HG03175 (cell line): Measurements from ENCODE around the gene MEIS3.

Source experiments
- ATAC-seq: cut with Tn5 transposase; IDR thresholded peaks from one replicate; pipeline ENCODE4 v1.9.1; 2021; ENCODE audit warnings: mild to moderate bottlenecking, moderate library complexity; ENCODE audit not compliant: unreplicated experiment

The MEIS3 gene

DNA sequence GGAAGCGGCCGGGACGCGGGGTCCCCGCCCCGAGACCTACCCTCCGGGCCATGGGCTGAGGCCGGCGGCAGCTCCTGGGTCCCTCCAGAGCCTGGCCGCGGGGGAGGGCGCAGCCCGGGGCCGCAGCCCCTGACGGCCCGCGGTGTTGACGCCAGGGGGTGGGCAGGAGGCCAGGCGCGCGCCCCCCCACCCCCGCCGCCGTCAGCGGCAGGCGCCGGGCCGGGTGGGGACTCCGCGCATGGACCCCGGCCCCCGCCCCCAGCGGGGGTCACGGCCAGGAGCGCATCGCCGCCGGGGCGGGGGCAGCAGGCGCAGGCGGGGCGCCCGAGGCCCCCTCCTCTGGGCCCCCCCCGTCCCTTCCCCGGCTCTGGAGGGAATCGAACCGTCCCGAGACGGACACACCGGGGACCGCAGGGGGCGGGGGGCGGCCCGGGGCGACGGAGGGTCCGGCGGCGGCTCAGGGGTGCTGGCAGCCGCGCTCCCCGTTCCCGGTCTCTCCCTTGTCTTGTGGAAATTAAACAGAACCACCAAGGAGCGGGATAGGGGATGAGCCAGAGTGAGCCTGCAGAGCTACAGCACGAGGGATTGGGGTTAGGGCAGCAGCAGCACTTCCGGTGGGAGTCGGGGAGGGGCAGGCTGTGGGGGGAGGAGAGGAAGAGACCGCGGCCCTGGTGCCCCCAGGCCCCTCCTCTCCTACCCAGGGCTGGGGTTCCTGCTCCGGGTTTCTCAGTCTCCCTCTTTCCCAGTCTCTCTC lies at the start of gene MEIS3:
TSS of gene MEIS3 (minus strand) at position 498 of the 754 bp plus-strand sequence. CDS start at position 52, 446 bp downstream.
- ATAC-seq = no peak

DNA sequence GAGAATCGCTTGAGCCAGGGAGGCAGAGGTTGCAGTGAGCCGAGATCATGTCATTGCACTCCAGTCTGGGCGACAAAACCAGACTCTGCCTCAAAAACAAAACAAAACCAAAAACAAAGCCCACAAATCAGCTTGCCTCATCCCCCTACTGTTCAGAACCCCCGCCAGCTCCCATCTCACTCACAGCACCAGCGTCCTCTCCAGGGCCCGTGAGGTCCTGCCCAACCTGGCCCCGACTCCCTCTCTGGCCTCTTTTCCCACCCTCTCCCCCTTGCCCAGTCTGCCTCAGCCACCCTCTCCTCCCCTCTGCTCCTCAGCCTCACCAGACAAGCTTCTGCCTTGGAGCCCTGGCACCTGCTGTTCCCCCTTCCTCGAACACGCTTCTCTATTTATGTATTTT lies 48.6 kb upstream of the MEIS3 start:
- no peak for ATAC-seq

DNA sequence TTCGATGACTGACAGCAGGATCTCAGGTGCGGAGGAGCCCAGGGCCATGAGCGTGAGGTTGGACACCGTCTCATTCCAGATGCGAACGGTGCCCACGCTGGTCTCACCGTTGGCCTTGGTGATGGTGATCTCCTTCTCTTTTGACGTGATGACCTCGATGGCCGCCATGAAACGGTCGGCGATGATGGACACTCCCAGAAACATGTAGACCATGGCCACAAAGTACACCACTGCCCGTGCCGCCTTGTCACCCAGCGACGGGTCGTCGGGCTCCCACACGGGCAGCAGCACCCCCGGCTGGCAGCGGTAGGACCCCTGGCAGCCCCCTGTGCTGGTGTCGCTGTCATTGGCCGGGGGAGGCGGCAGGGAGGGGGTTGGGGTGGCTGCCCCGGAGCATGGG lies 46.6 kb upstream of the MEIS3 start:
- ATAC-seq = no peak

DNA sequence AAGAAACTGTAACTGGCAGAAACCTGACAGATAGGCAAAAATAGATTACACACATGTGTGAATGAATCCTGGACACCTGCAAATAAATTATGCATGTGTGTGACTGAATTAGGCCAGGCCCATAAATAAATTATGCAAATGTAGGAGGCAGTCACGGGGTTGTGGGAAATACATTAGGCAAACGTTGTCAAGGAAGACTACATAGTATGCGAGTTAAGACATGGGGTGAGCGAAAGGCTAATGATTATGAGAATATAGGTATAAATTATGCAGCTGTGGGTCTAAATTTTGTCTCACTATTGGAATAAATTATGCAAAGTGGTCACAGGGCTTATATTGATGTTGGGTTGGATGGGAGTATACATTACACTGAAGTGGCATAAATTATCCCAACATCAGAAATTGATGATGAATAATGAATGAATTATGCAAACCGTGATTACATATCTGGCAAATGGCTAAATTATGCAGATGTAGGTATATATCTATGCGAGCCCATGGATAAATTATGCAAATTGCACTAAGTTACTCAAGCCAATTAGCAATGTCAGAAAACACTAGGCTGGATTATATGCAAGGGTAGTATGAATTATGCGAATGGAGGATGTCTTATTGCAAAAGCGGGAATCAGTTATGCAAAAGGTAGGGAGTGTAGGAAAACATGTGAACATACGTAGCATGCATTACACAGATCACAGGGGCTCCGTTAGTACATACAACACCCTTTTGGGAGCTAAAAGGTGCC lies 45.5 kb upstream of the MEIS3 start:
- ATAC-seq = no peak

DNA sequence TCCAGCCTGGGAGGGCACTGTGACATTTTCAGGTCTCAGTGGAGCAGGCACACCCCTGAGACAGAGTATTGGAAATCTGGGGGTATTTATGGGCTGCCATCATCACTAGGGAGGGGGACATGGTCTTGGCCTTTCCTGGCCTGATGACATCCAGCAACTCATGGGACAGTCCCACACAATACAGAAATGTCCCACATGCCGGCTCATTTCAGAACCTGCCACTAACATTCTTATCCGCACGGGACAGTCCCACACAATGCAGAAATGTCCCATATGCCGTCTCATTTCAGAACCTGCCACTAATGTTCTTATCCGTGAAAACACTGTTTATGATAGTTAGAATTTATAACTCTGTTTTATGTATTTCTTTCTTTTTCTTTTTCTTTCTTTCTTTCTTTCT lies 42.5 kb upstream of the MEIS3 start:
- no peak for ATAC-seq

DNA sequence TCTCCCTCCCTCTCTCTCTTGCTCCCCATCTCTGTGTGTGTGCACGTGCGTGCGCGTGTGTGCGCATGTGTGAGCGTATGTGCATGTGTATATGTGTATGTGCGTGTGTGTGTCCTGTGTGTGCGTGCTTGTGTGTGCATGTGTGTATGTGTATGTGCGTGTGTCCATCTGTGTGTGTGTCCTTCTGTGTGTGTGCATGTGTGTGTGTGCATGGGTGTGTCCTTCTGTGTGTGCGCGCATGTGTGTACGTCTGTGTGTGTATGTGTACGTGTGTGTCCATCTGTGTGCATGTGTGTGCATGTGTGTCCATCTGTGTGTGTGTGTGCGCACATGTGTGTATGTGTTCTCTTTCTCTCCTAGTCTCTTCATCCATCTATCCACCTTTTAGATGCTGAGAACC lies 40.1 kb upstream of the MEIS3 start:
- no peak for ATAC-seq

DNA sequence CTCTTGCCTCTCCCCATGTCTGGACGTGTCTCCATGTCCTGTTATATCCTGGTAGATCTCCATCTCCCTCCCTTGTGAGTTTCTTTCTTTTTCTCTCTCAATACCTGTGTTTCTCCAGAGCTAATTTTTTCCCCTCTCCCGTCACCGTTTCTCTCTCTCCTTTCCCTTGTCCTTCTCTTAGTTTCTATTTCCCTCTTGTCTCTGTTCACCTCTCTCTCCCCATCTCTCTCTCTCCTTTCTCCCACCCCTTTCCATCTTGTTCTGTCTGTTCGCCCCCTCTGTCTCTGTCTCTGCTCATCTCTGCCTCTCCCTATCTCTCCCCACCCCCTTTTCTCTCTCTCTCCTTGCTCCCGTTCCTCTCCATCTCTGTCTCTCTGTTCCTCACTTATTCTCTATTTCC lies 39.3 kb upstream of the MEIS3 start:
- ATAC-seq = no peak

DNA sequence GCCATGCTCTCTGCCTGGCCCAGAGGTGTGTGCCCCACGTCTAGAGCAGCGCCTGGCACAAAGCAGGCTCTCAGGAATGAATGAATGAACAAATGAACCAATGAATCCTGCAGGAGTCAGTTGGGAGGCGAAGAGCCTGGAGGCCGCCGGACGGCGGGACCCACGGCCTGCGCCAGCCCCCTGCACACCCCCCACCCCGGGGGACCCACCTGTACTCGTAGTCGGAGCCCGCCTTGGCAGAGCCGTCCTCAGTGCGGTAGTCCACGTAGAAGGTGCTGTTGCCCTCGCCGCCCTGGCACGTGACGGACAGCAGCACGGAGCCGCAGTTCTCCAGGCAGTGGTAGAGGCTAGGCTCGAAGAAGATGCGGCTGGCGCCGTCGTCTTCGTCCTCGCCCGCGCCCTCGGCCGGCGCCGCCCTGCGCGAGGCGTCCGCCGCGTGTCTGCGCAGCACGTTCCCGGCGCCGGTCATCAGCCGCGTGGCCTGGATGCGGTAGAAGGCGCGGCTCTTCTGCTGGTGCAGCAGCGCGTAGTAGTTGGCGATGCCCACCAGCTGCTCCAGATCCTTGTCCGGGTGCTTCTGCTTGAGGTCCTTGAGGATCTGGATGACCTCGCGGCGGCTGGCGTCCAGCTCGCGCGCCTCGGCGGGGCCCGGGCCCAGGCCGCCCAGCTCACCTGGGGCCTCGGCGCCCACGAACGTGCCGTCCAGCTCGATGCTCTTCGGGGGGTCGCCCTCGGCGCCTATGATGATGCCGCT lies 37.6 kb upstream of the MEIS3 start:
- no peak for ATAC-seq

DNA sequence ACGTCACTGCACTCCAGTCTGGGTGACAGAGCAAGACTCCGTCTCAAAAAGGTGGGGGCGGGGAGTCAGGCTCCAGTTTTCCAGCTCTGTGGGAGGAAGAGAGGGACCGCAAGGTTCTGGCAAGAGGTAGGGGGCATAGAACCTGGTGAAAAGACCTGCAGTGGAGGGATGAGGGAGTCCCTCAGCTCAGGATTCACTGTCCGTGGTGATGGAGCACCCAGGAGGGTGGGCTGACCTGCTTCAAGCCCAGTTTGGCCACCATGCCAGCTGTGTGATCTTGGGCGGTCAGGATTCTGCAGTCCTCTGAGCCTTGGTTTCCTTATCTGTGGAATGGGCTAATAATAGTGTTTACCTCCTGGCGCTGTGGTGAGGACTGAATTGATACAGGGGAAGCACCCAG lies 31.2 kb upstream of the MEIS3 start:
- no peak for ATAC-seq

DNA sequence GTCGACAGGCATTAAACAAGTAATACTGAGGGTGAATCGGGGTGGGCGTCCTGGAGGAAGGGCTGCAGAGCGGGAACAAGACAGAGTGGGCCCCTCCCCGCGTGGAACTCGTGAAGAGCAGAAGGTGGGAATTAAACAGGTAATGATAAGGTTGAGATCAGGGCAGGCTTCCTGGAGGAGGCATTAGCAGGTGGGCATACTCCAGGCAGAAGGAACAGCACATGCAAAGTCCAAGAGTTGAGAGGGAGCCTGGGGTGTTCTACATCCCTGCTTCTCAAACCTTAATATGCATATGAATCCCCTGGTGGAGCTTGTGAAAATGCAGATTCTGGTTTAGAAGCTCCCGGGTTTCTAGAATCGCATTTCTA lies 29.0 kb upstream of the MEIS3 start:
- ATAC-seq = no peak

DNA sequence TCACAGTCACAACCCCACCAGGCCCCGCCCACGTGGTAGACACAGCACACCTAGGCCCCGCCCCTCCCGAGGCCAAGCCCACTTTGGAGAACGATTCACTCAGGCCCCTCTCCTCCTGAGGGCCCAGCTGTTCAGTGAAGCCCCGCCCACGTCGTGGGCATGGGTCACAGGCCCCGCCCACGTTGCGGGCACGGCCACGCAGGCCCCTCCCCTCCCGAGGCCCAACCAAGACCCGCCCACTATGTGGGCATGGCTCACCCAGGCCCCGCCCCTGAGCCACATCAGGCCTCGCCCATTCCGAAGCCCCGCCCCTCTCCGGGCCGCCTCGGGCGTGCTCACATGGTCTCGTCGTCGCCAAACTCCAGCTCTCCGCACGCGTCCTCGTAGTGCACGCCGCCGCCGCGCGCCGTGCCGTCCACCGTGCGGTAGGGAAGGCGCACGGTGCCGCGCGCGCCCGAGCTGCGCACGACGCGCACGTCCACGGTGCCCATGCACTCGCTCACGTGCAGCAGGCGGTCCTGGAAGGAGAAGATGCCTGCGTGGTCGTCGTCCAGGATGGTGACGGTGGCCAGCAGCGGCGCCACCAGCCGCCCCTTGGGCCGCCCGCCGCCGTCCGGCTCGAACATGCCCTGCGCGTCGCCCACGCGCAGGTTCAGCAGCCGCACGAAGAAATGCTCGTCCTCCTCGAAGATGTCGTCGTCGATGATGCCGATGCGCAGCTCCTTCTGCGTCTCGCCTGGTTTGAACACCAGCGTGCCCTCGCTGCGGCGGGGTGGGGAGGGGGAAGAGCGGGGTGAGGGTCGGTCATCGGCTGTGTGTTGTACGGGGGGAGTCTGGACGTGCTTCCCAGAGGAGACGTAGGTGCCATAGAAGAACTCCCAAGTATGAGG lies 28.4 kb upstream of the MEIS3 start:
- no peak for ATAC-seq

DNA sequence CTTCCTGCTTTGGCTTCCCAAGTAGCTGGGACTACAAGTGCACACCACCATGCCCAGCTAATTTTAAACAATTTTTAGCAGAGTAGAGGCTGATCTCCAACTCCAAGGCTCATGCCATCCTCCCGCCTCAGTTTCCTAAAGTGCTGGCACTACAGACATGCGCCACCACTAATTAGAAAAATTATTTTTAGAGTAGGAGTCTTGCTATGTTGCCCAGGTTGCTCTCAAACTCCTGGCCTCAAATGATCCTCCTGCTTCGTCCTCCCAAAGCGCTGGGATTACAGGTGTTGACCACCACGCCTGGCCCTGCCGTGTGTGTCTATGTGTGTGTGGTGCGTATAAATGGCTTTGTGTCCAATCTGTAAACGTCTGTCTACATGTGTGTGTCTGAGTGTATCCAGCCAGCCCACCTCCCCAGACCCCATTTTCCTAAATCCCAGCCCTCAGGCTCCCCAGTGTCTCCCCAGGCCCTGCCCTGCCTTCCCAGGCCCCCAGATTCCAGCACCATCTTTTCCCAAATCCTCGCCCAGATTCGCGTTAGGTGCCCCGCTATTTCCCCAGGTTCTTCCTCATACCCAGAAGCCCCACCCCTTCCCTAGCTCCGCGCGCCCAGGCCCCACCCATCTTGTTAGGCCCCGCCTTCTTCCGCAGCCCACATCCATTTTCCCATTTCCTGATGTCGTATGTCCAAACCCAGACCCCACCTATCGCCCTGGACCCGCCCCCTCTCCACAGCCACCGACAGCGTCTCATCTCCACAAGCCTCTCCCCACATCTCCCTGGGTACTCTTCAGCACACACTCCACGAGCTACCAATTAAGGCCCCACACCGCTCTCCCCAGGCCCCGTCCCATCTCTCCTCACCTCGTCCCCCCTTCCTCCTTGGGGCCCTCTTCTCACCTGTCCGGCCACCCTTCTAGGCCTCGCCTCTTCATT lies 27.5 kb upstream of the MEIS3 start:
- ATAC-seq = no peak

DNA sequence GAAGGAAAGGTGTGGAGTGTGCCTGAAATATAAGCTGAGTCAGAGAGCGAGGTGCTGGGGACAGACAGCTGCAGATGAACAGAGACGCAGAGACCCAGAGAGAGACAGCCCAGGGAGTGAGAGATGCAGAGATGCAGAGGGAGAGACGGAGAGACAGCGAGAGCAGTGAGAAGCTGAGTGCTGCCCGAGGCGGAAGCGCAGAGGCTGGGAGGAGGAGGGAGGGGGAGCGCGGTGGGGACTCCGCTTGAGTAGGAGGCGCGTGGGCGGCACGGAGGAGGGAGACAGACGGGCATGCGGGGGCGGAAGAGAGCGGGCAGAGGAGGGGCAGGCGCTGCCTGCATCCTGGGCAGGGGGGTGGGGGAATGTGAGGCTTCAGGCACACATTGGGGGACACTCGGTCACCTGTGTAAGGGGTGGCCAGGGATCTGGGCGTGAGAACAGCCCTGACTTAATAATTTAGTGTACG lies 26.6 kb upstream of the MEIS3 start:
- no peak for ATAC-seq

DNA sequence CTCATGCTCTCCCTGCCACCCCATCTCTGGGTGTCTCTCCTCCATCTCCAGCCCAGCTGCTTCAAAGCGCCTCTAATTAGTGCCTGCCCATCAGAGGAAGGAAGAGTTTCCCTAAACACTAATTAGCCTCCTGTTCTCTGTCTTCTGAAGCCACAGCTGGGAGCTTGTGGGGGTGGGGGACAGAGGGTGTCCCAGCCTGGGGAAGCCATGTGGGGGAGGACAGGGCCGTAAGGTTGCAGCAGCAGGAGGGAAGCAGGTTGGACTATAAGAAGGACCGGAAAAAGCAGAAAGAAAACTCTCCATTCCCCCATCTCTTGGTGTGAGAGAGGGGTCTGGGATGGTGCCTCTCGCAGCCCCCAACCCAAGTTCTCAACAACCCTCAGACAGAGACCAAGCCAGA lies 26.2 kb upstream of the MEIS3 start:
- no peak for ATAC-seq

DNA sequence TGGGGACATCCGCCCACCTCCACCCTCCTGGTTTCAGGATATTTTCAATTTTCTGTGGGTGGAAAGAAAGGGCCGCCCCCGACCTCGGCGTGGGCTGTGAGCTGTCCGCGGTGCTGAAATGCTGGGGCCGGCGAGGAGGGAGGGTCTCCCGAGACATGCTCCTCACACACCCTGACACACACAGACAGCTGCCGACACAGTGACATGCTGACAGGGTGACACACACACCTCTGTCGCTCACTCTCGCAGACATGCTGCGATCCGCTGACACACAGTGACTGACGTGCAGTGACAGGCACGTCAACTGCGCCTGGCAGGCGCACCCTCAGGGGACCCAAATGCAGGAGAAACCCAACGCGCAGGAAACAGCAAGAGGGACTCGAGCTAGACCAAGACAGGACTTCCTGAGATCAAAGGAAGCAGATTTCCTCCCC lies 25.1 kb upstream of the MEIS3 start:
- ATAC-seq = no peak

DNA sequence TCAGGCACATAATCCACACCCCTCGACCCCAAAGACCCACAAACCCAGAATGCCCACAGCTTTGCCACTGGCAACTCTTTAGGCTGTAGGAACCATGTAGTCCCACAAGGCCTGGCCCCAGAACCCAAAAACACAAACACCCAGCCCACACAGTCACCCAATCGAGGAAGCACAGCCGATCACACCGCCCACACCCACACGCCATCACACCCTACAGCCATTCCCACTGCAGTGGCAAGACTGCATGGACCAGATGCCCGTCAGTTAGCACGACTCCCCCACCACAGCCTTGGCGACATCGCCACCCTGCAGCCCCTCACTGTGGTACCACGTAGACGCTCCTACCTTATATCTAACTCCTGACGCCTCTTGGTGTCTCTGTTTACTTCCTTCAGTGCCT lies 24.0 kb upstream of the MEIS3 start:
- ATAC-seq = no peak

DNA sequence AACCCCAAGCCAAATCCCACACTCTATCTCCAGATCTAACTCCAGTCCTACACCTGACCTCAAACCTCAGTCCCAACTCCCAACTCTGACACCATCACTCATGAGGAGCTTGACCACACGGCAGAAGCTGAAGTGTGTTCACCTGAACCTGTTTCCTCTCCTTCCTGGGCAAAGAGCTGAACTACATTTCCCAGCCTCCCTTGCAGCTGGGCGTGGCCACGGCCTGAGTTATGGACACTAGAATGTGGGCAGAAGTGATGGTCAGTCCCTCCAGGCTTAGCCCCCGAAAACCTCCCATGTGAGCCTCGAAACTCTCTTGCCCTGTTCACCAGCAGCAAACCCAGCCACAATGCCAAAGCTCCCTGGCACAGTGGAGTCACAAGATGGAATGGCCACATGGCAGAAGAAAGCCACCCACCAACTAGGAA lies 19.5 kb upstream of the MEIS3 start:
- ATAC-seq = no peak

DNA sequence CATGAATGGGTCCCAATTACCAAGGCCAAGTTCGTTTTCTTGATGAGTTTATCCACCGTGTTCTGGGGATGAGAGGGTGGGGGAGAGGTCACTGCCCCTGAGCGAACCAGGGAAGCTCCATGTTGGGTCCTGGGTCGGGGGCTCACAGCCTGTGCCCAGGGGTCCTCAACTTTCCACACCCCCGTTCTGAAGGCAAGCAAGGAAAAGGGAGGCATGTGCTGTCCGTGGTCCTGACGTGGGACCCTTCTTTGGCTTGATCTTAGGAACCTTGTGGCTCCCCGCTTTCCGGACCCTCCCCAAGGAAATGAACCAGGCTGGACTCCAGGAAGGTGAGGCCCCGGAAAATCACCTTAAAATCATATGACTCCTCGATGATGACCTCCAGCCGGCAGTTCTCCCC lies 18.2 kb upstream of the MEIS3 start:
- no peak for ATAC-seq

DNA sequence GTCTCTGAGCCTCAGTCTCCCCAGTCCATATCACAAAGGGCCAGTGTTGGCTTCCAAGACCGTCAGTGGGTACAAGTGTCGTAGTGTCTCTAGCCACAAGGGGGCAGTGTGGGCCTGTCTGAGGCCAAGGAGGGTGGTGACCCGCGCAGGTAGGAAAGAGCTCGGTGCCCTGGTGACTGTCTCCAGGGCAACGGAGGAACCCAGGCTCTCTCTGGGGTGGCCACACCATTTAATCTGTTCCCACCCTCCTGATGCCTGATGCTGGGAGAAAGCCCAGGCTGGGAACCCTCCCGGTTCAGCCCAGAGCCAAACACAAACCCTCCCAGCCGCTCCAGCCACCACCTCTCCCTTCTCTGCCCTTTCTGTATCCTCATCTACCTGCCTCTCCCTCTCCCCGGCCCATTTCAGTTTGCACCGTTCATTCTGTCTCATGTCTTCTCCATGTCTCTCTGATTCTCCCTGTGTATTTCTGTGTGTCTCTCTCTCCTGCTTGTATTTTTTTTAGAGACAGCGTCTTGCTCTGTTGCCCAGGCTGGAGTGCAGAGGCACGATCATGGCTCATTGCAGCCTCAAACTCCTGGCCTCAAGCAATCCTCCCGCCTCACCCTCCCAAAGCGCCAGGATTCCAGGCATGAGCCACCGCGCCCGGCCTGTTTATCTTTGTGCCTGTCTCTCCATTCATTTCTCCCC lies 17.5 kb upstream of the MEIS3 start:
- no peak for ATAC-seq
